ENCODE results near the gene NUMA1.

NUMA1 gene

DNA sequence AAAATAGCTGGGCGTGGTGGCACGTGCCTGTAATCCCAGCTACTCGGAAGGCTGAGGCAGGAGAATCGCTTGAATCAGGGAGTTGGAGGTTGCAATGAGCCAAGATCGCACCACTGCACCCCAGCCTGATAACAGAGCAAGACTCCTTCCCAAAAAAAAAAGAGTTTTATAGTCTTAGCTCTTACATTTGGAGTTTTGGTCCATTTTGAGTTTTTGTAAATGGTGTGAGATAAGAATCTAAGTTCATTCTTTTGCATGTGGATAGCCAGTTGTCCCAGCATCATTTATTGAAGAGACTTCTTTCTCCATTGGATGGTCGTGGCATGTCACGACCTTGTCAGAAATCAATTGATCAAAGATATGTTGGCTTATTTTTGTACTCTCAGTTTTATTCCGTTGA, 116.9 kb downstream of the NUMA1 start:
- DNase-seq (ENCODE audit: low read depth): no peak

DNA sequence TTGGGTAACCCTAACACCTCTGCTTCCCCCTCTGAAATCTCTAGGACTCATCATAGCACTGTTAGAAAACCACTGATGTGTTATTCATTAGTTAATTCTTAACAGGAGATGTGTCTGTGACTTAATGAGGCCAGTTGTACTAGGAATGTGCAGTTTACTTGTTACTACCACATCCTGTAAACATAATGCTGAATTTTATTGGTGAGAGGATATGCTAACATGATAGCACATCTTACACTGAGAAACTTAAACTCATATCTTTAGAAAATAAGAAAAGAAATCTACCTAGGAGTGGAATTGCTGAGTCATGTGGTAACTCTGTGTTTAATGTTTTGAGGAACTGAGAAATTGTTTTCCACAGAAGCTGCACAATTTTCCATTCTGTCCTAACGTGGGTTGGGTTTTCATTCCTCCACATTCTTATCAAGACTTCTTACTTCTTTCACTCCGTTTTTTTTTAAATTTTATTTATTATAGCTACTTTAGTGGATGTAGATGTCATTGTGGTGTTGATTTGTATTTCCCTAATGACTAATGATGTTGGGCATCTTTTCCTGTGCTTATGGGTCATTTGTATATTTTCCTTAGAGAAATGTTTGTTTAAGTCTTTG, 117.8 kb downstream of the NUMA1 start:
- DNase-seq (ENCODE audit: low read depth): no peak

DNA sequence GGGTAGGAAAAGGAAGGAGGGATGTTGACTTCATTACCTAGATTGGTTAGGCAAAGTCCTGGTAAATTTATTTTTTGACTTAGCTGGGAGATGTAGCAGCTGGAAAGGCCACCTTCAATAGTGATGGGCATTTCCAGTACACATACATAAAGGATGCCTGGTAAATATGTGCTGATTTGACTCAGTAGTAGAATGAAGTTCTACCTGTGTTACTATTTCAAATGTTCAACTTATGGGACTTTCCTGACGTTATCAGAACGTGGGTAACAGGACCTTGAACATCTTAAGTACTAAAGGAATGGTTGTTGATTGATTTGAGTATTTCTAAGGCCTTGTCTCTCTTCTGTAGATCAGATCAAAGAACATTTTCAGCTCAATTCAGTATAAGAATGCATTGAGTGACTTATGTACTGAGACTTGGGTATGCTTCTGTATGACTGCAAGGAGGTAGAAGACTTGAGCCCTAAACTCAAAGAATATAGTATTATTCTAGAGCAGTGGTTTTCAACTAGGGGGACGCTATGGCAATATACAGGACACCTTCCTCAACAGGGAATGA, 124.4 kb downstream of the NUMA1 start:
- no peak for DNase-seq (ENCODE audit: low read depth)
